HepG2 (cell line): ENCODE results near the gene ANKRD30A.

Source experiments
- CEBPB ChIP-seq: IDR thresholded peaks from 2 replicates; pipeline ENCODE4 v1.6.1; 2011; ENCODE audit warnings: low read depth, low read length, improper control_type of control experiment, borderline replicate concordance
- NR2F2 ChIP-seq: IDR thresholded peaks from 2 replicates; pipeline ENCODE4 v1.6.1; 2012; ENCODE audit warnings: low read depth, inconsistent platforms, borderline replicate concordance
- PITX1 ChIP-seq: sonication (generic); formaldehyde crosslinking; IDR thresholded peaks from 2 replicates; pipeline ENCODE4 v1.5.1; 2020; ENCODE audit warnings: mild to moderate bottlenecking, missing genetic modification reagents
- POLR2A ChIP-seq, 2 experiments: IDR thresholded peaks; 2 replicates each; pipeline ENCODE4 v1.6.1; 2011; ENCODE audit warnings: low read depth in 2 of 2, low read length in 2 of 2, mild to moderate bottlenecking in 1 of 2, moderate library complexity in 1 of 2; ENCODE audit not compliant: insufficient read depth in 1 of 2
- THAP11 ChIP-seq: IDR thresholded peaks from 2 replicates; pipeline ENCODE4 v1.6.1; 2016; ENCODE audit warnings: missing biosample characterization, missing genetic modification reagents
- ZEB1 ChIP-seq: IDR thresholded peaks from 2 replicates; pipeline ENCODE4 v1.6.1; 2012; ENCODE audit warnings: mild to moderate bottlenecking, low read depth, inconsistent platforms; ENCODE audit not compliant: insufficient replicate concordance
- ZNF256 ChIP-seq: sonication (generic); formaldehyde crosslinking; conservative IDR thresholded peaks from 2 replicates; pipeline ENCODE4 v1.4.0; 2020; ENCODE audit warnings: missing genetic modification reagents
- ZNF296 ChIP-seq: sonication (generic); formaldehyde crosslinking; conservative IDR thresholded peaks from 2 replicates; pipeline ENCODE4 v1.5.0; 2020; ENCODE audit warnings: mild to moderate bottlenecking, missing genetic modification reagents
- ZNF605 ChIP-seq: sonication (generic); formaldehyde crosslinking; IDR thresholded peaks from 2 replicates; pipeline ENCODE4 v1.8.0; 2022; ENCODE audit warnings: mild to moderate bottlenecking, missing genetic modification reagents
- TF ChIP-seq, protein P1 (sequence below): sonication (generic); formaldehyde crosslinking; IDR thresholded peaks from 2 replicates; pipeline ENCODE4 v1.5.0; 2020; ENCODE audit warnings: mild to moderate bottlenecking, missing genetic modification reagents, moderate library complexity
- TF ChIP-seq, protein P2 (sequence below): sonication (generic); formaldehyde crosslinking; IDR thresholded peaks from 2 replicates; pipeline ENCODE4 v1.4.0; 2020; ENCODE audit warnings: mild to moderate bottlenecking, missing genetic modification reagents
- TF ChIP-seq, protein P3 (sequence below): sonication (generic); formaldehyde crosslinking; IDR thresholded peaks from 2 replicates; pipeline ENCODE4 v1.4.0; 2020; ENCODE audit warnings: missing genetic modification reagents
- TF ChIP-seq, protein P4 (sequence below), 2 experiments: IDR thresholded peaks; 2 replicates each; pipeline ENCODE4 v1.6.1; 2011 to 2012; ENCODE audit warnings: low read length in 2 of 2, borderline replicate concordance in 1 of 2, low read depth in 1 of 2, mild to moderate bottlenecking in 1 of 2, moderate library complexity in 1 of 2
- TF ChIP-seq, protein P5 (sequence below): IDR thresholded peaks from 2 replicates; pipeline ENCODE4 v1.6.1; 2016; ENCODE audit warnings: low read depth, control low read depth

DNA sequence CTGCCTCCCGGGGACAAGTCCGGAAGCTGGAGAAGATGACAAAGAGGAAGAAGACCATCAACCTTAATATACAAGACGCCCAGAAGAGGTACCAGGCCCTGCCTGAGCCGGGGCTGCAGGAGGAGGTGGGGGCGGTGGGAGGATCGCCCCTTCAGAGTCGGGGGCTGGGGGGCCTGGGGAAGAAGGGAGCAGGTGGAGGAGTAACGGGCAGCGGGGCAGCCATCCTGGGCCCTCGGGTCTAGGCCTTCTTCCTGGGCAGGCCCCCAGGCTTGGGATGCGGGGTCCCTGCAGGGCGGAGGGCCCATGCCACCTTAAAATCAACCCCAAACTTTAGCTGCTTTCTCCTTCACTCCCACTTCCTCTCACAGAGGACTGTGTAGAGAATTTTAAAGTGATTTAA, 523 bp downstream of the ANKRD30A start:
- TF ChIP-seq, protein P1, sequence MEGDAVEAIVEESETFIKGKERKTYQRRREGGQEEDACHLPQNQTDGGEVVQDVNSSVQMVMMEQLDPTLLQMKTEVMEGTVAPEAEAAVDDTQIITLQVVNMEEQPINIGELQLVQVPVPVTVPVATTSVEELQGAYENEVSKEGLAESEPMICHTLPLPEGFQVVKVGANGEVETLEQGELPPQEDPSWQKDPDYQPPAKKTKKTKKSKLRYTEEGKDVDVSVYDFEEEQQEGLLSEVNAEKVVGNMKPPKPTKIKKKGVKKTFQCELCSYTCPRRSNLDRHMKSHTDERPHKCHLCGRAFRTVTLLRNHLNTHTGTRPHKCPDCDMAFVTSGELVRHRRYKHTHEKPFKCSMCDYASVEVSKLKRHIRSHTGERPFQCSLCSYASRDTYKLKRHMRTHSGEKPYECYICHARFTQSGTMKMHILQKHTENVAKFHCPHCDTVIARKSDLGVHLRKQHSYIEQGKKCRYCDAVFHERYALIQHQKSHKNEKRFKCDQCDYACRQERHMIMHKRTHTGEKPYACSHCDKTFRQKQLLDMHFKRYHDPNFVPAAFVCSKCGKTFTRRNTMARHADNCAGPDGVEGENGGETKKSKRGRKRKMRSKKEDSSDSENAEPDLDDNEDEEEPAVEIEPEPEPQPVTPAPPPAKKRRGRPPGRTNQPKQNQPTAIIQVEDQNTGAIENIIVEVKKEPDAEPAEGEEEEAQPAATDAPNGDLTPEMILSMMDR: no peak
- TF ChIP-seq, protein P2, sequence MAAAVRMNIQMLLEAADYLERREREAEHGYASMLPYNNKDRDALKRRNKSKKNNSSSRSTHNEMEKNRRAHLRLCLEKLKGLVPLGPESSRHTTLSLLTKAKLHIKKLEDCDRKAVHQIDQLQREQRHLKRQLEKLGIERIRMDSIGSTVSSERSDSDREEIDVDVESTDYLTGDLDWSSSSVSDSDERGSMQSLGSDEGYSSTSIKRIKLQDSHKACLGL: no peak
- TF ChIP-seq NR2F2 (no peak), ZNF296 (no peak), THAP11 (CRISPR knock-in tag) (no peak), ZNF605 (no peak), CEBPB (no peak), PITX1 (CRISPR knock-in tag) (no peak), POLR2A (IDR thresholded peaks at IDR 0.05; ENCODE audit: insufficient read depth in 1 of 2, low read depth in 2 of 2, low read length in 2 of 2) (no peak), ZEB1 (no peak), ZNF256 (CRISPR knock-in tag) (no peak)
- TF ChIP-seq, protein P3, sequence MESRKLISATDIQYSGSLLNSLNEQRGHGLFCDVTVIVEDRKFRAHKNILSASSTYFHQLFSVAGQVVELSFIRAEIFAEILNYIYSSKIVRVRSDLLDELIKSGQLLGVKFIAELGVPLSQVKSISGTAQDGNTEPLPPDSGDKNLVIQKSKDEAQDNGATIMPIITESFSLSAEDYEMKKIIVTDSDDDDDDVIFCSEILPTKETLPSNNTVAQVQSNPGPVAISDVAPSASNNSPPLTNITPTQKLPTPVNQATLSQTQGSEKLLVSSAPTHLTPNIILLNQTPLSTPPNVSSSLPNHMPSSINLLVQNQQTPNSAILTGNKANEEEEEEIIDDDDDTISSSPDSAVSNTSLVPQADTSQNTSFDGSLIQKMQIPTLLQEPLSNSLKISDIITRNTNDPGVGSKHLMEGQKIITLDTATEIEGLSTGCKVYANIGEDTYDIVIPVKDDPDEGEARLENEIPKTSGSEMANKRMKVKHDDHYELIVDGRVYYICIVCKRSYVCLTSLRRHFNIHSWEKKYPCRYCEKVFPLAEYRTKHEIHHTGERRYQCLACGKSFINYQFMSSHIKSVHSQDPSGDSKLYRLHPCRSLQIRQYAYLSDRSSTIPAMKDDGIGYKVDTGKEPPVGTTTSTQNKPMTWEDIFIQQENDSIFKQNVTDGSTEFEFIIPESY (CRISPR knock-in tag): no peak
- TF ChIP-seq, protein P4, sequence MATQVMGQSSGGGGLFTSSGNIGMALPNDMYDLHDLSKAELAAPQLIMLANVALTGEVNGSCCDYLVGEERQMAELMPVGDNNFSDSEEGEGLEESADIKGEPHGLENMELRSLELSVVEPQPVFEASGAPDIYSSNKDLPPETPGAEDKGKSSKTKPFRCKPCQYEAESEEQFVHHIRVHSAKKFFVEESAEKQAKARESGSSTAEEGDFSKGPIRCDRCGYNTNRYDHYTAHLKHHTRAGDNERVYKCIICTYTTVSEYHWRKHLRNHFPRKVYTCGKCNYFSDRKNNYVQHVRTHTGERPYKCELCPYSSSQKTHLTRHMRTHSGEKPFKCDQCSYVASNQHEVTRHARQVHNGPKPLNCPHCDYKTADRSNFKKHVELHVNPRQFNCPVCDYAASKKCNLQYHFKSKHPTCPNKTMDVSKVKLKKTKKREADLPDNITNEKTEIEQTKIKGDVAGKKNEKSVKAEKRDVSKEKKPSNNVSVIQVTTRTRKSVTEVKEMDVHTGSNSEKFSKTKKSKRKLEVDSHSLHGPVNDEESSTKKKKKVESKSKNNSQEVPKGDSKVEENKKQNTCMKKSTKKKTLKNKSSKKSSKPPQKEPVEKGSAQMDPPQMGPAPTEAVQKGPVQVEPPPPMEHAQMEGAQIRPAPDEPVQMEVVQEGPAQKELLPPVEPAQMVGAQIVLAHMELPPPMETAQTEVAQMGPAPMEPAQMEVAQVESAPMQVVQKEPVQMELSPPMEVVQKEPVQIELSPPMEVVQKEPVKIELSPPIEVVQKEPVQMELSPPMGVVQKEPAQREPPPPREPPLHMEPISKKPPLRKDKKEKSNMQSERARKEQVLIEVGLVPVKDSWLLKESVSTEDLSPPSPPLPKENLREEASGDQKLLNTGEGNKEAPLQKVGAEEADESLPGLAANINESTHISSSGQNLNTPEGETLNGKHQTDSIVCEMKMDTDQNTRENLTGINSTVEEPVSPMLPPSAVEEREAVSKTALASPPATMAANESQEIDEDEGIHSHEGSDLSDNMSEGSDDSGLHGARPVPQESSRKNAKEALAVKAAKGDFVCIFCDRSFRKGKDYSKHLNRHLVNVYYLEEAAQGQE (IDR thresholded peaks at IDR 0.05; ENCODE audit: borderline replicate concordance in 1 of 2, low read depth in 1 of 2, low read length in 2 of 2): no peak
- TF ChIP-seq, protein P5, sequence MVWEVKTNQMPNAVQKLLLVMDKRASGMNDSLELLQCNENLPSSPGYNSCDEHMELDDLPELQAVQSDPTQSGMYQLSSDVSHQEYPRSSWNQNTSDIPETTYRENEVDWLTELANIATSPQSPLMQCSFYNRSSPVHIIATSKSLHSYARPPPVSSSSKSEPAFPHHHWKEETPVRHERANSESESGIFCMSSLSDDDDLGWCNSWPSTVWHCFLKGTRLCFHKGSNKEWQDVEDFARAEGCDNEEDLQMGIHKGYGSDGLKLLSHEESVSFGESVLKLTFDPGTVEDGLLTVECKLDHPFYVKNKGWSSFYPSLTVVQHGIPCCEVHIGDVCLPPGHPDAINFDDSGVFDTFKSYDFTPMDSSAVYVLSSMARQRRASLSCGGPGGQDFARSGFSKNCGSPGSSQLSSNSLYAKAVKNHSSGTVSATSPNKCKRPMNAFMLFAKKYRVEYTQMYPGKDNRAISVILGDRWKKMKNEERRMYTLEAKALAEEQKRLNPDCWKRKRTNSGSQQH (CRISPR knock-in tag): no peak
